Purkinje cell (primary cell): ENCODE results near the gene VPS35. TPM values are rescaled to one million over a fixed set of nuclear protein-coding genes. Genes with fewer than 3 reads are reported as not detected.

Source experiments
- polyA plus RNA-seq: library from polyadenylated mRNA; unstranded; fragments of >200 nt; fragmentation: Nextera tagmentation; gene quantifications from 2 replicates; pipeline ENCODE4 v1.2.1, GENCODE V29; 2014

VPS35 gene
- polyA plus RNA-seq: 180 and 202 TPM in 2 replicates

GRCh38 chr16:46688654-46689364 is at the start of gene VPS35:
Gene VPS35, minus strand, starts transcription at chr16:46689178. Its CDS starts 45 bp downstream, at chr16:46689133.

GRCh38 chr16:46689365-46690280 is 645 bp upstream of the VPS35 start, which contains the start of gene ORC6:
Gene ORC6, plus strand, starts transcription at chr16:46689659. Its CDS starts 47 bp downstream, at chr16:46689706.

GRCh38 chr16:46621006-46621933 is 67.7 kb downstream of the VPS35 start, which contains the start of gene SHCBP1:
Gene SHCBP1, minus strand, starts transcription at chr16:46621379. Its CDS starts 20 bp downstream, at chr16:46621359.

Other genes starting within 250 kb of the VPS35 start
- gene SHCBP1, start 67.8 kb downstream of the VPS35 start, polyA plus RNA-seq: 7.8 and 11.9 TPM in 2 replicates
- gene ORC6, start 481 bp upstream of the VPS35 start, polyA plus RNA-seq: 2.2 and 8.5 TPM in 2 replicates
- gene MYLK3, start 59.2 kb upstream of the VPS35 start, polyA plus RNA-seq: 0.35 TPM in 1 of 2 replicates, not detected in the other
- 6.0 and 12.9 TPM in 2 replicates for gene C16orf87, start 142.0 kb upstream of the VPS35 start, polyA plus RNA-seq
- gene GPT2, start 195.2 kb upstream of the VPS35 start, polyA plus RNA-seq: 7.0 and 14.0 TPM in 2 replicates